SK-N-SH treated with all-trans-retinoic acid at 6 μM for 48 hours (cell line): ENCODE measurements around the gene TRIM15.

ENCODE experiments used
- ATAC-seq: fragments of 200-7000 bp; cut with Tn5 transposase; 3 replicates; pipeline ENCODE4 v1.9.1; 2020; ENCODE audit warnings: mild to moderate bottlenecking, moderate library complexity
- ARNTL ChIP-seq: fragments of 450-650 bp; formaldehyde crosslinking; IDR thresholded peaks from 2 replicates; pipeline ENCODE4 v1.5.0; 2020; ENCODE audit warnings: low read depth, mild to moderate bottlenecking, moderate library complexity, borderline replicate concordance
- BACH2 ChIP-seq: fragments of 250-450 bp; sonication (Bioruptor Pico); IDR thresholded peaks from 2 replicates; pipeline ENCODE4 v1.9.0; 2021; ENCODE audit warnings: mild to moderate bottlenecking, borderline replicate concordance
- CSDC2 ChIP-seq: fragments of 250-450 bp; sonication (Bioruptor Pico); IDR thresholded peaks from 2 replicates; pipeline ENCODE4 v1.5.0; 2020; ENCODE audit warnings: mild to moderate bottlenecking, moderate library complexity
- GLIS3 ChIP-seq: fragments of 250-450 bp; sonication (Bioruptor Pico); IDR thresholded peaks from 2 replicates; pipeline ENCODE4 v1.5.0; 2020; ENCODE audit warnings: mild to moderate bottlenecking, moderate library complexity
- ISL1 ChIP-seq: fragments of 250-450 bp; sonication (Bioruptor Pico); IDR thresholded peaks from 2 replicates; pipeline ENCODE4 v2.1.2; 2022; ENCODE audit warnings: mild to moderate bottlenecking, moderate library complexity
- OSR1 ChIP-seq: fragments of 250-450 bp; sonication (Bioruptor Pico); IDR thresholded peaks from 2 replicates; pipeline ENCODE4 v1.8.0; 2022; ENCODE audit warnings: moderate library complexity, mild to moderate bottlenecking, inconsistent platforms
- SNAI2 ChIP-seq: fragments of 250-450 bp; sonication (Bioruptor Pico); IDR thresholded peaks from 2 replicates; pipeline ENCODE4 v1.5.0; 2020; ENCODE audit warnings: mild to moderate bottlenecking, moderate library complexity
- TCF4 ChIP-seq: fragments of 250-450 bp; sonication (Bioruptor Pico); IDR thresholded peaks from 2 replicates; pipeline ENCODE4 v1.8.0; 2021; ENCODE audit warnings: mild to moderate bottlenecking, moderate library complexity, borderline replicate concordance
- TOX ChIP-seq: fragments of 250-450 bp; sonication (Bioruptor Pico); IDR thresholded peaks from 2 replicates; pipeline ENCODE4 v1.8.0; 2021; ENCODE audit warnings: mild to moderate bottlenecking, moderate library complexity, borderline replicate concordance
- ZC3H10 ChIP-seq: fragments of 250-450 bp; sonication (Bioruptor Pico); IDR thresholded peaks from 2 replicates; pipeline ENCODE4 v1.5.1; 2021; ENCODE audit warnings: mild to moderate bottlenecking, moderate library complexity
- ZFP3 ChIP-seq: fragments of 250-450 bp; sonication (Bioruptor Pico); IDR thresholded peaks from 2 replicates; pipeline ENCODE4 v1.5.0; 2020; ENCODE audit warnings: mild to moderate bottlenecking, moderate library complexity
- ZFP30 ChIP-seq: fragments of 450-650 bp; formaldehyde crosslinking; IDR thresholded peaks from 2 replicates; pipeline ENCODE4 v1.5.0; 2022; ENCODE audit warnings: mild to moderate bottlenecking, moderate library complexity
- ZNF565 ChIP-seq: fragments of 450-650 bp; formaldehyde crosslinking; conservative IDR thresholded peaks from 2 replicates; pipeline ENCODE4 v1.5.0; 2020; ENCODE audit warnings: low read depth, mild to moderate bottlenecking, moderate library complexity
- ZNF70 ChIP-seq: fragments of 450-650 bp; formaldehyde crosslinking; IDR thresholded peaks from 2 replicates; pipeline ENCODE4 v1.5.0; 2020; ENCODE audit warnings: mild to moderate bottlenecking, moderate library complexity
- TF ChIP-seq, protein P1 (sequence below): fragments of 250-450 bp; sonication (Bioruptor Pico); IDR thresholded peaks from 2 replicates; pipeline ENCODE4 v1.8.0; 2021; ENCODE audit warnings: low read depth, mild to moderate bottlenecking, moderate library complexity, borderline replicate concordance
- TF ChIP-seq, protein P2 (sequence below): fragments of 250-450 bp; sonication (Bioruptor Pico); IDR thresholded peaks from 2 replicates; pipeline ENCODE4 v1.5.1; 2021; ENCODE audit warnings: mild to moderate bottlenecking, moderate library complexity
- TF ChIP-seq, protein P3 (sequence below): fragments of 250-450 bp; sonication (Bioruptor Pico); IDR thresholded peaks from 2 replicates; pipeline ENCODE4 v1.5.0; 2020; ENCODE audit warnings: mild to moderate bottlenecking, moderate library complexity
- TF ChIP-seq, protein P4 (sequence below): fragments of 250-450 bp; sonication (Bioruptor Pico); IDR thresholded peaks from 2 replicates; pipeline ENCODE4 v1.8.0; 2020; ENCODE audit warnings: mild to moderate bottlenecking, moderate library complexity, borderline replicate concordance

The TRIM15 gene

DNA sequence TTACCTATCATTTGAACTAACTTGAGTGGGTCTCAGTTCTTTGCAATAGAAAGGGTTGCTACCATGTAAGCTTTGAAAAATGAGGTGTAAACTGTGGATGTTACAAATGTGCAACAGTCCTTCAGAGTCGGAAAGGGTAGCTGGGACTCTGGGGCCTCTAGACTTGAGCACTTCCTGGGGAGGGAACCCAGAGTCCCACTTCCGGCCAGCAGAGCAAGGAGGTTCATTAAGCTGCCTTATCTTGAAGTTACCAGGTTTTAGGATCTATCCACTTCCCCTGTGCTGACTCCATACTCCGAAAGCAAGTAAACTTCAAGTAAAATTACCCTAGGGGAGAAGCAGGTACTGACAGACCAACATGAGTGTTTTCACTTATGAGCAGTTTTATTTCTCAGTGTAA, 11.8 kb upstream of the TRIM15 start:
- no peak for TF ChIP-seq CSDC2
- TF ChIP-seq ZC3H10, result no peak
- TF ChIP-seq ARNTL (CRISPR knock-in tag), result no peak
- TF ChIP-seq, protein P1, sequence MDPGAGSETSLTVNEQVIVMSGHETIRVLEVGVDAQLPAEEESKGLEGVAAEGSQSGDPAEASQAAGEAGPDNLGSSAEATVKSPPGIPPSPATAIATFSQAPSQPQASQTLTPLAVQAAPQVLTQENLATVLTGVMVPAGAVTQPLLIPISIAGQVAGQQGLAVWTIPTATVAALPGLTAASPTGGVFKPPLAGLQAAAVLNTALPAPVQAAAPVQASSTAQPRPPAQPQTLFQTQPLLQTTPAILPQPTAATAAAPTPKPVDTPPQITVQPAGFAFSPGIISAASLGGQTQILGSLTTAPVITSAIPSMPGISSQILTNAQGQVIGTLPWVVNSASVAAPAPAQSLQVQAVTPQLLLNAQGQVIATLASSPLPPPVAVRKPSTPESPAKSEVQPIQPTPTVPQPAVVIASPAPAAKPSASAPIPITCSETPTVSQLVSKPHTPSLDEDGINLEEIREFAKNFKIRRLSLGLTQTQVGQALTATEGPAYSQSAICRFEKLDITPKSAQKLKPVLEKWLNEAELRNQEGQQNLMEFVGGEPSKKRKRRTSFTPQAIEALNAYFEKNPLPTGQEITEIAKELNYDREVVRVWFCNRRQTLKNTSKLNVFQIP, result no peak
- TF ChIP-seq TCF4 (CRISPR knock-in tag), result no peak
- no peak for TF ChIP-seq TOX (CRISPR knock-in tag)
- TF ChIP-seq, protein P2, sequence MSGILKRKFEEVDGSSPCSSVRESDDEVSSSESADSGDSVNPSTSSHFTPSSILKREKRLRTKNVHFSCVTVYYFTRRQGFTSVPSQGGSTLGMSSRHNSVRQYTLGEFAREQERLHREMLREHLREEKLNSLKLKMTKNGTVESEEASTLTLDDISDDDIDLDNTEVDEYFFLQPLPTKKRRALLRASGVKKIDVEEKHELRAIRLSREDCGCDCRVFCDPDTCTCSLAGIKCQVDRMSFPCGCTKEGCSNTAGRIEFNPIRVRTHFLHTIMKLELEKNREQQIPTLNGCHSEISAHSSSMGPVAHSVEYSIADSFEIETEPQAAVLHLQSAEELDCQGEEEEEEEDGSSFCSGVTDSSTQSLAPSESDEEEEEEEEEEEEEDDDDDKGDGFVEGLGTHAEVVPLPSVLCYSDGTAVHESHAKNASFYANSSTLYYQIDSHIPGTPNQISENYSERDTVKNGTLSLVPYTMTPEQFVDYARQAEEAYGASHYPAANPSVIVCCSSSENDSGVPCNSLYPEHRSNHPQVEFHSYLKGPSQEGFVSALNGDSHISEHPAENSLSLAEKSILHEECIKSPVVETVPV, result no peak
- TF ChIP-seq, protein P3, sequence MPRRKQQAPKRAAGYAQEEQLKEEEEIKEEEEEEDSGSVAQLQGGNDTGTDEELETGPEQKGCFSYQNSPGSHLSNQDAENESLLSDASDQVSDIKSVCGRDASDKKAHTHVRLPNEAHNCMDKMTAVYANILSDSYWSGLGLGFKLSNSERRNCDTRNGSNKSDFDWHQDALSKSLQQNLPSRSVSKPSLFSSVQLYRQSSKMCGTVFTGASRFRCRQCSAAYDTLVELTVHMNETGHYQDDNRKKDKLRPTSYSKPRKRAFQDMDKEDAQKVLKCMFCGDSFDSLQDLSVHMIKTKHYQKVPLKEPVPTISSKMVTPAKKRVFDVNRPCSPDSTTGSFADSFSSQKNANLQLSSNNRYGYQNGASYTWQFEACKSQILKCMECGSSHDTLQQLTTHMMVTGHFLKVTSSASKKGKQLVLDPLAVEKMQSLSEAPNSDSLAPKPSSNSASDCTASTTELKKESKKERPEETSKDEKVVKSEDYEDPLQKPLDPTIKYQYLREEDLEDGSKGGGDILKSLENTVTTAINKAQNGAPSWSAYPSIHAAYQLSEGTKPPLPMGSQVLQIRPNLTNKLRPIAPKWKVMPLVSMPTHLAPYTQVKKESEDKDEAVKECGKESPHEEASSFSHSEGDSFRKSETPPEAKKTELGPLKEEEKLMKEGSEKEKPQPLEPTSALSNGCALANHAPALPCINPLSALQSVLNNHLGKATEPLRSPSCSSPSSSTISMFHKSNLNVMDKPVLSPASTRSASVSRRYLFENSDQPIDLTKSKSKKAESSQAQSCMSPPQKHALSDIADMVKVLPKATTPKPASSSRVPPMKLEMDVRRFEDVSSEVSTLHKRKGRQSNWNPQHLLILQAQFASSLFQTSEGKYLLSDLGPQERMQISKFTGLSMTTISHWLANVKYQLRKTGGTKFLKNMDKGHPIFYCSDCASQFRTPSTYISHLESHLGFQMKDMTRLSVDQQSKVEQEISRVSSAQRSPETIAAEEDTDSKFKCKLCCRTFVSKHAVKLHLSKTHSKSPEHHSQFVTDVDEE (CRISPR knock-in tag), result no peak
- TF ChIP-seq BACH2 (CRISPR knock-in tag), result no peak
- no peak for TF ChIP-seq GLIS3 (CRISPR knock-in tag)
- TF ChIP-seq, protein P4, sequence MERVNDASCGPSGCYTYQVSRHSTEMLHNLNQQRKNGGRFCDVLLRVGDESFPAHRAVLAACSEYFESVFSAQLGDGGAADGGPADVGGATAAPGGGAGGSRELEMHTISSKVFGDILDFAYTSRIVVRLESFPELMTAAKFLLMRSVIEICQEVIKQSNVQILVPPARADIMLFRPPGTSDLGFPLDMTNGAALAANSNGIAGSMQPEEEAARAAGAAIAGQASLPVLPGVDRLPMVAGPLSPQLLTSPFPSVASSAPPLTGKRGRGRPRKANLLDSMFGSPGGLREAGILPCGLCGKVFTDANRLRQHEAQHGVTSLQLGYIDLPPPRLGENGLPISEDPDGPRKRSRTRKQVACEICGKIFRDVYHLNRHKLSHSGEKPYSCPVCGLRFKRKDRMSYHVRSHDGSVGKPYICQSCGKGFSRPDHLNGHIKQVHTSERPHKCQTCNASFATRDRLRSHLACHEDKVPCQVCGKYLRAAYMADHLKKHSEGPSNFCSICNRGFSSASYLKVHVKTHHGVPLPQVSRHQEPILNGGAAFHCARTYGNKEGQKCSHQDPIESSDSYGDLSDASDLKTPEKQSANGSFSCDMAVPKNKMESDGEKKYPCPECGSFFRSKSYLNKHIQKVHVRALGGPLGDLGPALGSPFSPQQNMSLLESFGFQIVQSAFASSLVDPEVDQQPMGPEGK (CRISPR knock-in tag), result no peak
- TF ChIP-seq ZFP30 (CRISPR knock-in tag), result no peak
- TF ChIP-seq ZFP3 (CRISPR knock-in tag), result no peak
- no peak for TF ChIP-seq OSR1 (CRISPR knock-in tag)
- TF ChIP-seq SNAI2 (CRISPR knock-in tag), result no peak
- TF ChIP-seq ZNF565 (CRISPR knock-in tag), result no peak
- no peak for ATAC-seq

DNA sequence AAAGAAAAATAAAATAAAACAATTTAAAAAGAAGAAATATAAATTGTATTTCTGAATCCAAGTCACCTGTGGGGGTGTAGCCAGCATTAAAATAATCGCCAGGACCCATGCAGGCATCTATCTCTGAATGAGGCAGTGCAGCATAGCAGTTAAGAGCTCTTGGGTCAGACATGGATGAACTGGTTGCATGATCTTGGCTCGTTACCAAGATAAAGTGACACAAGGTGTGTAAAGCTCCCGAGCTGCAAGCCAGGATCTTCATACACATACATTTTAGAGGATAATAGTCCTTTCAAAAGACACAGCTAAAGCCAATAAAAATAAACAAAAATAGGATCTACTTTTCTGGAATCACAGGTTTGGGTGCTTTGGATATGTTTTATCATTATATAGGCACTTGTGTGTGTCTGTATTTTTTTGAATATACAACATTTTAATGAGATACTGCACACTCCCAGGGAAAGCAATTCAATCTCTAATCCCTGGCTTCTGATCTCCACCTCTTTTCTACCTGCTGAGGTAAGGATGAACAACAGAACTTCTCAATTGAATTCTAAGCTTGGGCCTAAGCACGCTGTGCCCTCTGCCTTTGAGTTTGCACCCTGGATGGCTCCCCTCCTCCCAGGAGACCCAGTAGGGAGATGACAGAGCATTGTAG, 11.2 kb upstream of the TRIM15 start:
- TF ChIP-seq, protein P4 (CRISPR knock-in tag), result no peak
- TF ChIP-seq ISL1 (CRISPR knock-in tag) (no peak), ZNF70 (CRISPR knock-in tag) (no peak)
- TF ChIP-seq, protein P2, result no peak
- ATAC-seq, result no peak
